Body of pancreas (tissue), 4 donors: ENCODE data around the gene SMOC2. TPM values are rescaled to one million over a fixed set of nuclear protein-coding genes. Genes with fewer than 3 reads are reported as not detected.

Experiments
- ATAC-seq: fragments of 150-250 bp; one replicate; pipeline ENCODE4 v1.9.1; 2016
- DNase-seq, 4 donors: peaks; one replicate each; pipeline ENCODE4 v3.0.0-alpha.2; 2019
- H3K27ac ChIP-seq, 4 donors: fragments of 200-600 bp; sonication (generic); 1 replicate in 3 of 4; 2 replicates in 1 of 4; pipeline versions ENCODE4 v1.5.1 to v1.6.1; 2016 to 2019; ENCODE audit warnings: mild to moderate bottlenecking in 1 of 4, mixed read lengths in 1 of 4, moderate library complexity in 1 of 4
- H3K27me3 ChIP-seq, 2 donors: fragments of 200-600 bp; sonication (generic); one replicate each; pipeline ENCODE4 v1.6.0; 2016; ENCODE audit warnings: mild to moderate bottlenecking in 1 of 2
- H3K36me3 ChIP-seq, 2 donors: fragments of 200-600 bp; sonication (generic); replicated peaks in 1 of 2; 2 replicates each; pipeline ENCODE4 v1.5.1; 2016; ENCODE audit warnings: low read depth in 2 of 2; ENCODE audit not compliant: insufficient read depth in 1 of 2
- H3K4me1 ChIP-seq: fragments of 200-600 bp; sonication (generic); one replicate; pipeline ENCODE4 v1.6.0; 2016
- H3K4me3 ChIP-seq, 2 donors: fragments of 200-600 bp; sonication (generic); 1 replicate in 1 of 2; 2 replicates in 1 of 2; pipeline ENCODE4 v1.5.1; 2016 to 2019
- H3K9me3 ChIP-seq, 3 donors: fragments of 200-600 bp; sonication (generic); 1 replicate in 2 of 3; 2 replicates in 1 of 3; pipeline ENCODE4 v1.5.1; 2016
- CTCF ChIP-seq, 7 experiments: fragments of 450-650 bp in 4 of 7; fragments of 200-600 bp in 3 of 7; sonication (generic) in 3 of 7; IDR thresholded peaks; one replicate each; pipeline ENCODE4 v1.5.1; 2016 to 2019; ENCODE audit warnings: antibody characterized with exemption in 7 of 7
- POLR2A ChIP-seq, 3 donors: fragments of 450-650 bp; IDR thresholded peaks; one replicate each; pipeline ENCODE4 v1.6.1; 2016; ENCODE audit warnings: antibody characterized with exemption in 3 of 3, mild to moderate bottlenecking in 2 of 3
- WGBS, 2 donors: methylation state at CpG; one replicate each; pipeline ENCODE4 v1.1.5; 2017; 5-methylcytosine and 5-hydroxymethylcytosine counted together
- intact Hi-C: fragments of 100-400 bp; cut with DNase I; formaldehyde crosslinking; loops from one replicate; pipeline ENCODE4 v1.15.1; 2023
- total RNA-seq, 2 donors: library from RNA; depleted of rRNA; stranded (reverse); fragments of >200 nt; gene quantifications; one replicate each; pipeline ENCODE4 v1.1.0, GENCODE V29; 2016

SMOC2 gene
- total RNA-seq, 2 donors from 2014 or later, result 22.7 to 31.4 TPM

- no peaks in the 10 kb centered on the region for H3K36me3 ChIP-seq
- WGBS, 2 donors, result 89 to 90% methylated on average over 24 to 35 of the region's 39 CpGs
- H3K27ac ChIP-seq, result no peak overlapping the region
- no peak for ATAC-seq
- H3K4me3 ChIP-seq, result no peak overlapping the region
- no peaks in the 10 kb centered on the region for H3K27me3 ChIP-seq
- H3K4me1 ChIP-seq, result no peaks in the 10 kb centered on the region
- no peak for DNase-seq
- TF ChIP-seq POLR2A (IDR thresholded peaks at IDR 0.05) (no peak), CTCF (IDR thresholded peaks at IDR 0.05) (no peak)
- H3K9me3 ChIP-seq, result no peaks in the 10 kb centered on the region
- intact Hi-C loops, result no loop called here
These were observed 76.9 kb downstream of the SMOC2 start for GRCh38 chr6:168517742-168518347.

GRCh38 chr6:168518348-168518745 is 77.4 kb downstream of the SMOC2 start:
- DNase-seq, result no peak
- Histone ChIP-seq H3K9me3 (no peaks in the 10 kb centered on the region), H3K27me3 (no peaks in the 10 kb centered on the region), H3K36me3 (no peaks in the 10 kb centered on the region), H3K27ac (no peak overlapping the region), H3K4me3 (no peak overlapping the region), H3K4me1 (no peaks in the 10 kb centered on the region)
- no peak for ATAC-seq
- intact Hi-C loops, result no loop called here
- WGBS, 2 donors, result 67 to 70% methylated on average over 4 of the region's 4 CpGs
- TF ChIP-seq POLR2A (IDR thresholded peaks at IDR 0.05), result no peak
- TF ChIP-seq CTCF (IDR thresholded peaks at IDR 0.05), result no peak

GRCh38 chr6:168518867-168519266 is 77.9 kb downstream of the SMOC2 start:
- Histone ChIP-seq H3K27ac (no peak overlapping the region), H3K9me3 (no peaks in the 10 kb centered on the region), H3K27me3 (no peaks in the 10 kb centered on the region), H3K4me1 (no peaks in the 10 kb centered on the region), H3K36me3 (no peaks in the 10 kb centered on the region), H3K4me3 (no peak overlapping the region)
- TF ChIP-seq POLR2A (IDR thresholded peaks at IDR 0.05) (no peak), CTCF (IDR thresholded peaks at IDR 0.05) (no peak)
- 79 to 90% methylated on average over 21 of the region's 21 CpGs for WGBS, 2 donors
- DNase-seq, result no peak
- intact Hi-C loops, result no loop called here
- no peak for ATAC-seq

DNA sequence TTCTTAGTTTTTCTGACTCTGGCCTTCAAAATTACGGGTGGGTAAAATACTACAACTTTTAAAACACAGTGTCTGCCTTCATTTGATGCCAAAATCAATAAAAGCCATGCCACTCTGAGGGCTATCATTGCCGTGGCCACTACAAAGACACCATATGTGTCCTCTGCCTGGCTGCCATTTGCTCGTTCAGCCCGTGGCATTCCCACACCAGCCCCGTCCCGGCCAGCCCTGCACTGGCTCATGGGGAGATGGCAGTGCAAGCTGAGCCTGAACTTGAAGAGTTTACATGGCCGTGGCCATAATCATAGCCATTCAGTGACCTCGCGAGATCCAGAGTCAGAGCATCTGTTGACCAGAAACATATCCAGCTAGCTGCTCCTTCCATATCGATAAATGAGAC is 79.2 kb downstream of the SMOC2 start:
- intact Hi-C loops, result no loop called here
- Histone ChIP-seq H3K27me3 (no peaks in the 10 kb centered on the region), H3K36me3 (no peaks in the 10 kb centered on the region), H3K4me3 (no peak overlapping the region), H3K9me3 (no peaks in the 10 kb centered on the region), H3K27ac (no peak overlapping the region), H3K4me1 (no peaks in the 10 kb centered on the region)
- TF ChIP-seq POLR2A (IDR thresholded peaks at IDR 0.05) (no peak), CTCF (IDR thresholded peaks at IDR 0.05) (no peak)
- DNase-seq (no peak), ATAC-seq (no peak)
- WGBS, 2 donors, result 69 to 77% methylated on average over 10 of the region's 10 CpGs

GRCh38 chr6:168524571-168525001 is 83.6 kb downstream of the SMOC2 start:
- Histone ChIP-seq H3K9me3 (no peaks in the 10 kb centered on the region), H3K4me1 (peaks cover 22% of the 10 kb centered on the region), H3K4me3 (no peak overlapping the region), H3K27me3 (no peaks in the 10 kb centered on the region), H3K36me3 (no peaks in the 10 kb centered on the region), H3K27ac (no peak overlapping the region)
- intact Hi-C loops, result no loop called here
- WGBS, 2 donors, result 87 to 90% methylated on average over 13 of the region's 13 CpGs
- TF ChIP-seq POLR2A (IDR thresholded peaks at IDR 0.05) (no peak), CTCF (IDR thresholded peaks at IDR 0.05) (no peak)
- no peak for ATAC-seq
- no peak for DNase-seq
